MCF 10A (cell line): Measurements from ENCODE around the gene PLXNA1. TPM values are rescaled to one million over a fixed set of nuclear protein-coding genes. Genes with fewer than 3 reads are reported as not detected.
A peak's percentile ranks its signal among the peaks of the same experiment; 100 is the strongest.

Experiments used
- BruUV-seq: library from RNA; stranded (reverse); fragments of 400-500 nt; replicated peaks from 2 replicates; lab custom pipeline; 2021; lab: Mats Ljungman, UMichigan
- CTCF ChIA-PET: fragments of 300-600 bp; sonication (Branson Sonifier 250); formaldehyde crosslinking; extraction: SDS; loops from one replicate; lab custom pipeline; 2021; ENCODE audit warnings: antibody characterized with exemption, inconsistent platforms; lab: Yijun Ruan, JAX
- POLR2A ChIA-PET: fragments of 300-600, 350-650 bp; sonication (Branson Sonifier 250); formaldehyde crosslinking; extraction: SDS; loops from one replicate; lab custom pipeline; 2020; ENCODE audit warnings: antibody characterized with exemption, inconsistent platforms; lab: Yijun Ruan, JAX
- DNase-seq: peaks from one replicate; pipeline ENCODE4 v3.0.0-alpha.2; 2018; ENCODE audit not compliant: unreplicated experiment
- H3K27ac Mint-ChIP-seq: one replicate; pipeline ENCODE4 v1.8.0; 2022; ENCODE audit warnings: mild to moderate bottlenecking, low read depth, mixed read lengths; ENCODE audit not compliant: unreplicated experiment
- H3K27me3 Mint-ChIP-seq: one replicate; pipeline ENCODE4 v1.8.0; 2022; ENCODE audit warnings: mixed read lengths; ENCODE audit not compliant: insufficient read depth, unreplicated experiment
- H3K36me3 Mint-ChIP-seq: one replicate; pipeline ENCODE4 v1.8.0; 2022; ENCODE audit warnings: mild to moderate bottlenecking, moderate library complexity, mixed read lengths; ENCODE audit not compliant: insufficient read depth, unreplicated experiment
- H3K4me1 Mint-ChIP-seq: one replicate; pipeline ENCODE4 v1.8.0; 2022; ENCODE audit warnings: mixed read lengths; ENCODE audit not compliant: insufficient read depth, unreplicated experiment
- H3K4me3 Mint-ChIP-seq: one replicate; pipeline ENCODE4 v1.8.0; 2022; ENCODE audit warnings: mild to moderate bottlenecking, moderate library complexity, mixed read lengths; ENCODE audit not compliant: unreplicated experiment
- H3K9me3 Mint-ChIP-seq: one replicate; pipeline ENCODE4 v1.8.0; 2022; ENCODE audit warnings: mixed read lengths; ENCODE audit not compliant: unreplicated experiment
- intact Hi-C: fragments of 100-400 bp; cut with micrococcal nuclease; formaldehyde crosslinking; loops from 2 replicates; pipeline ENCODE4 v1.14.1; 2022
- total RNA-seq: library from RNA; stranded (reverse); gene quantifications from 2 replicates; pipeline ENCODE4 v1.2.3, GENCODE V29; 2022
- TF ChIP-seq, protein P1 (sequence below): fragments of 200-600 bp; IDR thresholded peaks from one replicate; pipeline ENCODE4 v1.8.0; 2022; ENCODE audit warnings: antibody characterized with exemption, mild to moderate bottlenecking; ENCODE audit not compliant: unreplicated experiment

Gene PLXNA1
- total RNA-seq, 1 experiment from 2014 or later, result 48.4 TPM

DNA sequence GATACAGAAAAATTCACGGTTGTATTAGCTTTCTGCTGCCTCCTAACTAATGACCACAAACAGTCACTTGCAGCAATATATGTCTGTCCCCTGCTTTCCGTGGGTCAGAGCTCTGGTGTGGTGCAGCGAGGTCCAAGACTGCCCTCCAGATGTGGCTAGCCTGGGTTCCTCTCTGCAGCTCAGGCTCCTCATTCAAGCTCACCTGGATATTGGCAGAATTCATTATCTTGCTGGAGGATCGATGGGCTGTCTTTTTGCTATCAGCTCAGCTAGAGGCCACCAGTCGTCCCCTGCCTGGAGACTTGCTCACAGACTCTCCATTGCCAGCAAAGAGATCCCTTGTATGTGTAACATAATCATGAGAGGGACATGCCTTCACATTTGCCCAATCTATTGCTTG lies 12.8 kb upstream of the PLXNA1 start:
- no peak for DNase-seq
- BruUV-seq, result no TSS peak
- TF ChIP-seq, protein P1, sequence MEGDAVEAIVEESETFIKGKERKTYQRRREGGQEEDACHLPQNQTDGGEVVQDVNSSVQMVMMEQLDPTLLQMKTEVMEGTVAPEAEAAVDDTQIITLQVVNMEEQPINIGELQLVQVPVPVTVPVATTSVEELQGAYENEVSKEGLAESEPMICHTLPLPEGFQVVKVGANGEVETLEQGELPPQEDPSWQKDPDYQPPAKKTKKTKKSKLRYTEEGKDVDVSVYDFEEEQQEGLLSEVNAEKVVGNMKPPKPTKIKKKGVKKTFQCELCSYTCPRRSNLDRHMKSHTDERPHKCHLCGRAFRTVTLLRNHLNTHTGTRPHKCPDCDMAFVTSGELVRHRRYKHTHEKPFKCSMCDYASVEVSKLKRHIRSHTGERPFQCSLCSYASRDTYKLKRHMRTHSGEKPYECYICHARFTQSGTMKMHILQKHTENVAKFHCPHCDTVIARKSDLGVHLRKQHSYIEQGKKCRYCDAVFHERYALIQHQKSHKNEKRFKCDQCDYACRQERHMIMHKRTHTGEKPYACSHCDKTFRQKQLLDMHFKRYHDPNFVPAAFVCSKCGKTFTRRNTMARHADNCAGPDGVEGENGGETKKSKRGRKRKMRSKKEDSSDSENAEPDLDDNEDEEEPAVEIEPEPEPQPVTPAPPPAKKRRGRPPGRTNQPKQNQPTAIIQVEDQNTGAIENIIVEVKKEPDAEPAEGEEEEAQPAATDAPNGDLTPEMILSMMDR, result no peak
- Mint-ChIP-seq H3K36me3 (no peaks in the 10 kb centered on the region), H3K27me3 (no peaks in the 10 kb centered on the region), H3K27ac (no peak overlapping the region), H3K9me3 (peaks cover 12% of the 10 kb centered on the region), H3K4me1 (no peaks in the 10 kb centered on the region), H3K4me3 (no peak overlapping the region)
- intact Hi-C loops, result no loop called here
- CTCF ChIA-PET, result interaction anchor here (0.6 to 2.0 kb wide), 3 partner anchors 12 to 477 kb away, joined by 3 to 5 read pairs (median 4); partner anchors contain the start of gene PLXNA1
- POLR2A ChIA-PET, result interaction anchor here (1.7 kb wide), 1 partner anchor 9 kb away, joined by 5 read pairs; no protein-coding TSS in a partner anchor

DNA sequence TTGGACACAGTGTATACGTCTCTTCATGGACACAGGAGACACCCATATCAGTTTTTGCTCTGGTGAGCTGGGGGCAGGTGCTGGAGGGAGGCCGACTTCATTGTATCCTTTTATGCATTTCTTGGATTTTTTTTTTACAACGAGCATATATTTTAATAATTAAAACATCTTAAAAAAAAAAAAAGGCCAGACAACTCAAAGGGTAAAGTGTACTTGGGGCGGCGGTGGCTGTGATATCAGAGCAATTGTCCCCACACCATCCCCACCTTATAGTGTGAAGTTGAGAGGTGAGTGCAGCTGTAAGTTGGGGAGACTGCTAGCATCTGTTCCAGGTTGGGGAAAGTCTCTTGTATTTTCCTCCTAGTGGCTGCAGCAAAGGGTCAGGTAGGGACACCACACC lies 12.0 kb upstream of the PLXNA1 start:
- intact Hi-C loops, result no loop called here
- no TSS peak for BruUV-seq
- Mint-ChIP-seq H3K4me3 (no peak overlapping the region), H3K4me1 (no peaks in the 10 kb centered on the region), H3K27me3 (no peaks in the 10 kb centered on the region), H3K9me3 (peaks cover 17% of the 10 kb centered on the region), H3K36me3 (no peaks in the 10 kb centered on the region), H3K27ac (no peak overlapping the region)
- no peak for DNase-seq
- ChIA-PET CTCF (interaction anchor here (0.6 kb wide), 2 partner anchors 34 to 476 kb away, joined by 3 to 4 read pairs; no protein-coding TSS in a partner anchor), POLR2A (interaction anchor here (1.7 kb wide), 1 partner anchor 9 kb away, joined by 5 read pairs; no protein-coding TSS in a partner anchor)
- TF ChIP-seq, protein P1, result no peak

DNA sequence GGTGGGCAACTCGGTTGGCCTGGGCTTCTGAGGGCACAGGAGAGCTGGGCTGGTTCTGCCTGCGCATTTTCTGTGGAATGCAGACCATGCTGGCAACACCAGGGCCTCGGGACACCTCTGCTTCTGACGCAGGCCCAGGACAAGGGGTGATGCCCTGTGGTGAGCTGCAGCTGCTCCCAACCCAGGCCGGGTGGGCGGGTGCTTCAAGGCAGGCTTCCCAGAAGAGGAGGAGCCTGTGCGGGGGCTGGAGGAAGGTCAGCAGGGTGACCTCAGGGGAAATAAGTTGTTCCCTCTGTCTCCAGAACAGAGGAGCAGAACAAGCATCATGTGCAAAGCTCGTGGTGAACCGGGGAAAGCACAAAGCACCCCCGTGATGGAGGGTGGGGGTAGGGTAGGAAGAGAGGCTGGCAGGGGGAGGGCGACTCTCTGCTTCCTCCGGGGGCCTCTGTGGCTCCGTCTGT lies 11.0 kb upstream of the PLXNA1 start:
- Mint-ChIP-seq H3K4me1 (no peaks in the 10 kb centered on the region), H3K27ac (no peak overlapping the region), H3K36me3 (no peaks in the 10 kb centered on the region), H3K4me3 (no peak overlapping the region), H3K9me3 (peaks cover 17% of the 10 kb centered on the region), H3K27me3 (no peaks in the 10 kb centered on the region)
- CTCF ChIA-PET, result interaction anchor here (0.6 to 1.8 kb wide), 5 partner anchors 10 to 1347 kb away, joined by 3 to 6 read pairs (median 4); no protein-coding TSS in a partner anchor
- BruUV-seq, result no TSS peak
- intact Hi-C loops, result no loop called here
- TF ChIP-seq, protein P1, result no peak
- DNase-seq, result peak; percentile 43
- POLR2A ChIA-PET, result no interaction called here

DNA sequence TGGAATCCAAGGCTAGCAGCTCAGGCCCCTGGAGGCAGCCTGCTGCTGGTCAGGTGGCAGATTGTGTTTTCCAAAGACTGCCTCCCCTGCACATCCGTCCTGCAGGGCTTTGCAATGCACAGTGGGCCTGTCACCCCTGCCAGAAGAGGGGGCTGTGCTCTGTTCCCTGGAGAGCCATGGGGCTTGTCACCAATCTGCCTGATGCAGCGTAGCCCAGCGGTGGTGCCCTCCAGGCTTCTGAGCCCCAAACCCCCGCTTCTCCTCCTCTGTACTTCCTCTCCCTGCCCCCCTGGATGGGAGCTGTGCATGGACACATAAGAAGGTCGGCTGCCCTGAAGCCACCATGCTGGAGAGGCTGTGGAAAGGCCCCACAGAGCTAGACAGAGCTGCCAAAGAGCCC lies 10.0 kb upstream of the PLXNA1 start:
- ChIA-PET POLR2A (interaction anchor here (1.4 kb wide), 1 partner anchor 48 kb away, joined by 4 read pairs; no protein-coding TSS in a partner anchor), CTCF (interaction anchor here (1.1 to 1.8 kb wide), 6 partner anchors 10 to 575 kb away, joined by 4 to 9 read pairs (median 4); partner anchors contain the start of gene PLXNA1)
- no peaks in the 10 kb centered on the region for H3K36me3 Mint-ChIP-seq
- BruUV-seq, result no TSS peak
- no peak for DNase-seq
- no peak overlapping the region for H3K4me3 Mint-ChIP-seq
- TF ChIP-seq, protein P1, result no peak
- intact Hi-C loops, result no loop called here
- no peak overlapping the region for H3K27ac Mint-ChIP-seq
- H3K4me1 Mint-ChIP-seq, result no peaks in the 10 kb centered on the region
- H3K27me3 Mint-ChIP-seq, result no peaks in the 10 kb centered on the region
- H3K9me3 Mint-ChIP-seq, result peaks cover 17% of the 10 kb centered on the region
